Fibroblast of the aortic adventitia (primary cell): ENCODE results near the gene RBM14. TPM values are rescaled to one million over a fixed set of nuclear protein-coding genes. Genes with fewer than 3 reads are reported as not detected.

Experiments
- DNase-seq: peaks from one replicate; pipeline ENCODE4 v3.0.0-alpha.2; 2010; ENCODE audit warnings: low read depth
- H3K4me3 ChIP-seq: 2 replicates; pipeline ENCODE4 v1.5.1; 2011; ENCODE audit warnings: low read depth, mild to moderate bottlenecking, control low read depth, low read length, moderate library complexity
- CTCF ChIP-seq: IDR thresholded peaks from 2 replicates; pipeline ENCODE4 v1.5.1; 2011; ENCODE audit warnings: mild to moderate bottlenecking, low read length, control low read depth, inconsistent platforms; ENCODE audit not compliant: insufficient read depth
- total RNA-seq: library from RNA; depleted of rRNA; stranded (reverse); fragments of >200 nt; gene quantifications from 2 replicates; pipeline ENCODE4 v1.2.3, GENCODE V29; 2012; ENCODE audit warnings: low replicate concordance

The RBM14 gene
- total RNA-seq, 1 donor = 26.9 TPM

GRCh38 chr11:66625752-66626149 lies 9.3 kb downstream of the RBM14 start:
- no peak for DNase-seq
- TF ChIP-seq CTCF = no peak
- H3K4me3 ChIP-seq = no peak overlapping the region

GRCh38 chr11:66626382-66626781 lies 10.0 kb downstream of the RBM14 start:
- no peak overlapping the region for H3K4me3 ChIP-seq
- DNase-seq = no peak
- TF ChIP-seq CTCF = no peak

- TF ChIP-seq CTCF = no peak
- no peak overlapping the region for H3K4me3 ChIP-seq
- DNase-seq = no peak
Observed at GRCh38 chr11:66626926-66627325, 10.5 kb downstream of the RBM14 start.

- no peak overlapping the region for H3K4me3 ChIP-seq
- no peak for TF ChIP-seq CTCF
- no peak for DNase-seq
Observed at GRCh38 chr11:66628061-66628603, 11.7 kb downstream of the RBM14 start.

- no peak for TF ChIP-seq CTCF
- H3K4me3 ChIP-seq = no peak overlapping the region
- DNase-seq = no peak
Observed at GRCh38 chr11:66629356-66629755, 12.9 kb downstream of the RBM14 start.

- no peak for DNase-seq
- no peak for TF ChIP-seq CTCF
- no peak overlapping the region for H3K4me3 ChIP-seq
Observed at GRCh38 chr11:66631883-66632282, 15.5 kb downstream of the RBM14 start.

- H3K4me3 ChIP-seq = no peak overlapping the region
Observed at GRCh38 chr11:66632952-66633351, 16.5 kb downstream of the RBM14 start.

More at GRCh38 chr11:66632952-66633351, 16.5 kb downstream of the RBM14 start:
- no peak for DNase-seq
- TF ChIP-seq CTCF = no peak
